Measurements from ENCODE around the gene ATP1A2.
A peak's percentile ranks its signal among the peaks of the same experiment; 100 is the strongest.

ATP1A2 gene

GRCh38 chr1:160115545-160116282 is at the start of gene ATP1A2:
Gene ATP1A2 (plus strand): TSS chr1:160115759. CDS start chr1:160115862, 103 bp downstream.
- DNase-seq: no peak

GRCh38 chr1:160066829-160067745 is 48.5 kb upstream of the ATP1A2 start:
- no peak for DNase-seq

- DNase-seq: no peak
These were observed 47.3 kb upstream of the ATP1A2 start for GRCh38 chr1:160068225-160068624.

- no peak for DNase-seq
These were observed 45.9 kb upstream of the ATP1A2 start, which contains the start of gene KCNJ10 for GRCh38 chr1:160069460-160070231. Gene KCNJ10 (minus strand): TSS chr1:160070160. CDS start chr1:160042532, 27,628 bp downstream.

GRCh38 chr1:160070243-160071163 is 45.1 kb upstream of the ATP1A2 start:
- peak; percentile 68 for DNase-seq

GRCh38 chr1:160071289-160071688 is 44.3 kb upstream of the ATP1A2 start:
- DNase-seq: no peak

- no peak for DNase-seq
These were observed 40.7 kb upstream of the ATP1A2 start for GRCh38 chr1:160074865-160075264.

- DNase-seq: no peak
These were observed 39.7 kb upstream of the ATP1A2 start for GRCh38 chr1:160075836-160076235.

GRCh38 chr1:160076295-160076694 is 39.3 kb upstream of the ATP1A2 start:
- DNase-seq: no peak

- no peak for DNase-seq
These were observed 38.1 kb upstream of the ATP1A2 start for GRCh38 chr1:160077486-160077885.

GRCh38 chr1:160078512-160079195 is 36.9 kb upstream of the ATP1A2 start:
- peak; percentile 64 for DNase-seq

- no peak for DNase-seq
These were observed 36.1 kb upstream of the ATP1A2 start for GRCh38 chr1:160079448-160079847.

- DNase-seq: no peak
These were observed 35.0 kb upstream of the ATP1A2 start for GRCh38 chr1:160080381-160081100.

GRCh38 chr1:160081261-160081936 is 34.2 kb upstream of the ATP1A2 start, which contains the start of gene KCNJ9:
Gene KCNJ9 (plus strand): TSS chr1:160081538. CDS start chr1:160084031, 2,493 bp downstream.
- DNase-seq: no peak

GRCh38 chr1:160082487-160082886 is 33.1 kb upstream of the ATP1A2 start:
- DNase-seq: no peak

- no peak for DNase-seq
These were observed 32.6 kb upstream of the ATP1A2 start for GRCh38 chr1:160082926-160083325.

- DNase-seq: peak; percentile 82
These were observed 31.4 kb upstream of the ATP1A2 start for GRCh38 chr1:160083968-160084770.

GRCh38 chr1:160084771-160085321 is 30.7 kb upstream of the ATP1A2 start:
- DNase-seq: no peak
